ENCODE data around the gene OSBPL9.

DNA sequence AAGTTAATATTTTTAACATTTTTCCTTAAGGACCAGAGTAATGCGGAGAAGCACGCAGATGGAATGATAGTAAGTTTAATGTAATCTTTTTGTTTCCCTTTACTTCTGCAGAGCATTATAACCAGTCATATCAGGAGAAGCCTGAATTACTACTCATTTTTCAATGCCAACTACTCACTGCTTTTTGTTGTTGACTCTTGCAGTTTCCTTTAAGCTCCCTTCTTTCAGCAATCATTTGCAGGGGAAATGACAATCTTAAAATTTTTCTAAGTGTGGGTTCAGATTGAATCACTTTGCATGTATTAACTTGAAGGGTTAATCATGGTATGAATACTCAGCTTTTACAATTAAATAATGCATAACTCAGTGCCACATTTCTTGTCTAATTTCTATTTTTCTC lies 139.4 kb downstream of the OSBPL9 start:
- TF ChIP-seq, protein P1, sequence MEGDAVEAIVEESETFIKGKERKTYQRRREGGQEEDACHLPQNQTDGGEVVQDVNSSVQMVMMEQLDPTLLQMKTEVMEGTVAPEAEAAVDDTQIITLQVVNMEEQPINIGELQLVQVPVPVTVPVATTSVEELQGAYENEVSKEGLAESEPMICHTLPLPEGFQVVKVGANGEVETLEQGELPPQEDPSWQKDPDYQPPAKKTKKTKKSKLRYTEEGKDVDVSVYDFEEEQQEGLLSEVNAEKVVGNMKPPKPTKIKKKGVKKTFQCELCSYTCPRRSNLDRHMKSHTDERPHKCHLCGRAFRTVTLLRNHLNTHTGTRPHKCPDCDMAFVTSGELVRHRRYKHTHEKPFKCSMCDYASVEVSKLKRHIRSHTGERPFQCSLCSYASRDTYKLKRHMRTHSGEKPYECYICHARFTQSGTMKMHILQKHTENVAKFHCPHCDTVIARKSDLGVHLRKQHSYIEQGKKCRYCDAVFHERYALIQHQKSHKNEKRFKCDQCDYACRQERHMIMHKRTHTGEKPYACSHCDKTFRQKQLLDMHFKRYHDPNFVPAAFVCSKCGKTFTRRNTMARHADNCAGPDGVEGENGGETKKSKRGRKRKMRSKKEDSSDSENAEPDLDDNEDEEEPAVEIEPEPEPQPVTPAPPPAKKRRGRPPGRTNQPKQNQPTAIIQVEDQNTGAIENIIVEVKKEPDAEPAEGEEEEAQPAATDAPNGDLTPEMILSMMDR (conservative IDR thresholded peaks at IDR 0.05): no peak
- TF ChIP-seq EZH2 (IDR thresholded peaks at IDR 0.05; ENCODE audit: low read depth): no peak
